Mesenchymal stem cell (in vitro differentiated cells and primary cell): ENCODE data around the gene ARHGAP12.

Experiments
- DNase-seq: peaks from one replicate; pipeline ENCODE4 v3.0.0-alpha.2; 2013
- H2AFZ ChIP-seq: one replicate; pipeline ENCODE4 v1.6.1; 2013; ENCODE audit warnings: low read depth, mild to moderate bottlenecking, control low read depth, inconsistent platforms, low read length, moderate library complexity
- H2AK5ac ChIP-seq: 2 replicates; pipeline ENCODE4 v1.6.1; 2013; ENCODE audit warnings: low read length, moderate library complexity, mild to moderate bottlenecking, inconsistent platforms; ENCODE audit not compliant: severe bottlenecking
- H2BK120ac ChIP-seq: one replicate; pipeline ENCODE4 v1.6.1; 2013; ENCODE audit warnings: low read depth, mild to moderate bottlenecking, inconsistent platforms, low read length, moderate library complexity
- H2BK12ac ChIP-seq, 2 experiments: one replicate each; pipeline ENCODE4 v1.6.1; 2013; ENCODE audit warnings: inconsistent platforms in 2 of 2, low read length in 2 of 2, mild to moderate bottlenecking in 2 of 2, moderate library complexity in 2 of 2, control low read depth in 1 of 2
- H2BK15ac ChIP-seq: one replicate; pipeline ENCODE4 v1.6.1; 2013; ENCODE audit warnings: mild to moderate bottlenecking, low read depth, inconsistent platforms; ENCODE audit not compliant: poor library complexity, severe bottlenecking
- H2BK5ac ChIP-seq: 2 replicates; pipeline ENCODE4 v1.6.1; 2013; ENCODE audit warnings: low read depth, mild to moderate bottlenecking, low read length, control low read depth, inconsistent platforms; ENCODE audit not compliant: poor library complexity, severe bottlenecking
- H3K14ac ChIP-seq, 2 experiments: one replicate each; pipeline ENCODE4 v1.6.1; 2013; ENCODE audit warnings: inconsistent platforms in 2 of 2, low read length in 2 of 2, control low read depth in 1 of 2, mild to moderate bottlenecking in 1 of 2, moderate library complexity in 1 of 2
- H3K18ac ChIP-seq, 2 experiments: one replicate each; pipeline ENCODE4 v1.6.1; 2013; ENCODE audit warnings: inconsistent platforms in 2 of 2, low read length in 2 of 2, control low read depth in 1 of 2, low read depth in 1 of 2, mild to moderate bottlenecking in 1 of 2
- H3K23ac ChIP-seq, 2 experiments: one replicate each; pipeline ENCODE4 v1.6.1; 2013; ENCODE audit warnings: inconsistent platforms in 2 of 2, low read length in 2 of 2, mild to moderate bottlenecking in 2 of 2, moderate library complexity in 2 of 2, control low read depth in 1 of 2
- H3K27ac ChIP-seq: 2 replicates; pipeline ENCODE4 v1.5.1; 2013; ENCODE audit warnings: mild to moderate bottlenecking, moderate library complexity, low read length, control low read depth, inconsistent platforms; ENCODE audit not compliant: poor library complexity, severe bottlenecking
- H3K27me3 ChIP-seq, 2 experiments: 2 replicates each; pipeline versions ENCODE4 v1.6.1 to v1.7.0; 2013; ENCODE audit warnings: low read length in 2 of 2, mild to moderate bottlenecking in 2 of 2, moderate library complexity in 2 of 2, control low read depth in 1 of 2, inconsistent platforms in 1 of 2; ENCODE audit not compliant: control insufficient read depth in 1 of 2, insufficient read depth in 1 of 2
- H3K36me3 ChIP-seq, 2 experiments: 2 replicates each; pipeline versions ENCODE4 v1.6.1 to v1.7.0; 2013; ENCODE audit warnings: low read length in 2 of 2, control low read depth in 1 of 2, inconsistent platforms in 1 of 2, low read depth in 1 of 2, mild to moderate bottlenecking in 1 of 2; ENCODE audit not compliant: insufficient read depth in 2 of 2, control insufficient read depth in 1 of 2
- H3K4ac ChIP-seq, 2 experiments: one replicate each; pipeline ENCODE4 v1.6.1; 2013; ENCODE audit warnings: inconsistent platforms in 2 of 2, low read length in 2 of 2, mild to moderate bottlenecking in 2 of 2, moderate library complexity in 2 of 2, control low read depth in 1 of 2, low read depth in 1 of 2
- H3K4me1 ChIP-seq: 2 replicates; pipeline ENCODE4 v1.6.1; 2013; ENCODE audit warnings: low read depth, low read length, control low read depth; ENCODE audit not compliant: control insufficient read depth, insufficient read depth
- H3K4me2 ChIP-seq: 2 replicates; pipeline ENCODE4 v1.6.1; 2013; ENCODE audit warnings: low read length, mild to moderate bottlenecking, inconsistent platforms; ENCODE audit not compliant: poor library complexity, severe bottlenecking
- H3K4me3 ChIP-seq, 2 experiments: 2 replicates each; pipeline versions ENCODE4 v1.5.1 to v1.7.0; 2013; ENCODE audit warnings: low read length in 2 of 2, mild to moderate bottlenecking in 2 of 2, control low read depth in 1 of 2, low read depth in 1 of 2; ENCODE audit not compliant: insufficient read depth in 1 of 2
- H3K79me1 ChIP-seq: replicated peaks from 2 replicates; pipeline ENCODE4 v1.6.1; 2013; ENCODE audit warnings: mild to moderate bottlenecking, control low read depth, low read length, inconsistent platforms; ENCODE audit not compliant: poor library complexity, severe bottlenecking
- H3K9ac ChIP-seq: 2 replicates; pipeline ENCODE4 v1.7.0; 2013; ENCODE audit warnings: mild to moderate bottlenecking, low read length, moderate library complexity
- H3K9me3 ChIP-seq: 2 replicates; pipeline ENCODE4 v1.7.0; 2013; ENCODE audit warnings: mild to moderate bottlenecking, low read length; ENCODE audit not compliant: control insufficient read depth
- H4K8ac ChIP-seq: one replicate; pipeline ENCODE4 v1.6.1; 2013; ENCODE audit warnings: inconsistent platforms, mild to moderate bottlenecking, low read length, moderate library complexity
- H4K91ac ChIP-seq: one replicate; pipeline ENCODE4 v1.6.1; 2013; ENCODE audit warnings: mild to moderate bottlenecking, low read length, inconsistent platforms
- WGBS: methylation state at CpG from one replicate; pipeline ENCODE4 v1.1.7; 2013; ENCODE audit warnings: mixed read lengths; 5-methylcytosine and 5-hydroxymethylcytosine counted together

Gene ARHGAP12

DNA sequence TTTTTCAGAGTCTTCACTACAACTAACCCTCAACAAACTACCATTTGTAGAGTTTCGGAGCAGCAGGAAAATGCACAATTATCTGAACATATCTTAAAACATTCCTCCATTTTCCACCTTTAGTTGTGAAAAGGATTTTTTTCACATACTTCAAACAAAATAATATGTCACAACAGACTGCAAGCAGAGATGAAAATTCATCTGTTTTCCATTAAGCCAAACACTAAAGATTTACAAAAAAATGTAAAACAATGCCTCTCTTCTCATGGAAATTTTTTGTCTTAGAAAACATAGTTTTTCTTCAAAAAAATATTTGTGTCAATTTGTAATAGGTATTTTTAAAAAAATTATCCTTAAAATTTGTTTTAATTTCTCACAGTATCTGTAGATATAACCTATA, 98.9 kb downstream of the ARHGAP12 start:
- Histone ChIP-seq H3K27ac (no peak overlapping the region), H3K4me3 (no peak overlapping the region), H4K91ac (no peak overlapping the region), H3K79me1 (no peaks in the 10 kb centered on the region), H2AFZ (no peak overlapping the region), H3K27me3 (no peaks in the 10 kb centered on the region), H2BK12ac (no peak overlapping the region), H3K18ac (no peak overlapping the region), H3K4me1 (no peaks in the 10 kb centered on the region), H3K14ac (no peak overlapping the region), H4K8ac (no peak overlapping the region), H3K9me3 (no peaks in the 10 kb centered on the region), H2BK5ac (no peak overlapping the region), H3K23ac (no peak overlapping the region), H3K4me2 (no peak overlapping the region), H2BK120ac (no peak overlapping the region), H2BK15ac (no peak overlapping the region), H2AK5ac (no peak overlapping the region), H3K9ac (no peak overlapping the region), H3K36me3 (peaks cover 0 to 35% of the 10 kb centered on the region in 2 experiments), H3K4ac (no peak overlapping the region)
- 100% methylated on average over 1 of the region's 1 CpG for WGBS
- no peak for DNase-seq

GRCh38 chr10:31823358-31823757, 105.3 kb downstream of the ARHGAP12 start:
- WGBS, result 95% methylated on average over 4 of the region's 4 CpGs
- H3K27ac ChIP-seq, result no peak overlapping the region
- H3K27me3 ChIP-seq, result no peaks in the 10 kb centered on the region
- H4K8ac ChIP-seq, result no peak overlapping the region
- no peak overlapping the region for H2BK120ac ChIP-seq
- H2AK5ac ChIP-seq, result no peak overlapping the region
- no peak for DNase-seq
- no peak overlapping the region for H3K18ac ChIP-seq
- peaks cover 0 to 44% of the 10 kb centered on the region in 2 experiments for H3K36me3 ChIP-seq
- no peak overlapping the region for H3K9ac ChIP-seq
- H2BK15ac ChIP-seq, result no peak overlapping the region
- H3K79me1 ChIP-seq, result peaks cover 3% of the 10 kb centered on the region
- no peak overlapping the region for H3K14ac ChIP-seq
- no peak overlapping the region for H2AFZ ChIP-seq
- H4K91ac ChIP-seq, result no peak overlapping the region
- no peak overlapping the region for H3K4me2 ChIP-seq
- no peak overlapping the region for H2BK5ac ChIP-seq
- H2BK12ac ChIP-seq, result no peak overlapping the region
- H3K4ac ChIP-seq, result no peak overlapping the region
- no peaks in the 10 kb centered on the region for H3K9me3 ChIP-seq
- no peaks in the 10 kb centered on the region for H3K4me1 ChIP-seq
- no peak overlapping the region for H3K4me3 ChIP-seq
- H3K23ac ChIP-seq, result no peak overlapping the region

- Histone ChIP-seq H2BK5ac (no peak overlapping the region), H3K18ac (no peak overlapping the region), H4K91ac (no peak overlapping the region), H2AK5ac (no peak overlapping the region), H3K9ac (no peak overlapping the region), H3K27ac (no peak overlapping the region), H3K79me1 (peaks cover 3% of the 10 kb centered on the region), H2AFZ (no peak overlapping the region), H3K4me2 (no peak overlapping the region), H3K27me3 (no peaks in the 10 kb centered on the region), H3K14ac (no peak overlapping the region), H3K23ac (no peak overlapping the region), H3K9me3 (no peaks in the 10 kb centered on the region), H3K4me3 (no peak overlapping the region), H3K4me1 (no peaks in the 10 kb centered on the region), H2BK15ac (no peak overlapping the region), H2BK12ac (no peak overlapping the region), H3K36me3 (peaks cover 0 to 44% of the 10 kb centered on the region in 2 experiments), H4K8ac (no peak overlapping the region), H3K4ac (no peak overlapping the region), H2BK120ac (no peak overlapping the region)
- WGBS, result 100% methylated on average over 4 of the region's 8 CpGs
- DNase-seq, result no peak
Measured at GRCh38 chr10:31822616-31823318, 105.9 kb downstream of the ARHGAP12 start.

- Histone ChIP-seq H3K18ac (no peak overlapping the region), H2AFZ (no peak overlapping the region), H3K27ac (no peak overlapping the region), H4K8ac (no peak overlapping the region), H2BK120ac (no peak overlapping the region), H2AK5ac (no peak overlapping the region), H3K79me1 (peaks cover 3% of the 10 kb centered on the region), H3K4ac (no peak overlapping the region), H3K4me2 (no peak overlapping the region), H2BK12ac (no peak overlapping the region), H3K9ac (no peak overlapping the region), H3K4me3 (no peak overlapping the region), H3K27me3 (no peaks in the 10 kb centered on the region), H3K14ac (no peak overlapping the region), H3K4me1 (no peaks in the 10 kb centered on the region), H4K91ac (no peak overlapping the region), H3K9me3 (no peaks in the 10 kb centered on the region), H3K23ac (no peak overlapping the region), H2BK5ac (no peak overlapping the region), H2BK15ac (no peak overlapping the region), H3K36me3 (peaks cover 0 to 49% of the 10 kb centered on the region in 2 experiments)
- WGBS, result no CpG with 5 or more reads among the region's 4 CpGs
- DNase-seq, result no peak
Measured at GRCh38 chr10:31822150-31822549, 106.5 kb downstream of the ARHGAP12 start.
